SU-DHL-6 (cell line): ENCODE data around the gene HPS4.

Experiments used
- CTCF ChIP-seq: fragments of 200-600 bp; sonication (generic); IDR thresholded peaks from one replicate; pipeline ENCODE4 v1.5.1; 2017; ENCODE audit warnings: antibody characterized with exemption, mild to moderate bottlenecking, low read length, moderate library complexity; ENCODE audit not compliant: insufficient read depth, poor library complexity, severe bottlenecking
- EZH2phosphoT487 ChIP-seq: fragments of 200-600 bp; sonication (generic), shearing (Covaris generic); conservative IDR thresholded peaks from 2 replicates; pipeline ENCODE4 v1.6.1; 2018; ENCODE audit warnings: mild to moderate bottlenecking, antibody characterized with exemption, low read length, moderate library complexity, mixed read lengths

DNA sequence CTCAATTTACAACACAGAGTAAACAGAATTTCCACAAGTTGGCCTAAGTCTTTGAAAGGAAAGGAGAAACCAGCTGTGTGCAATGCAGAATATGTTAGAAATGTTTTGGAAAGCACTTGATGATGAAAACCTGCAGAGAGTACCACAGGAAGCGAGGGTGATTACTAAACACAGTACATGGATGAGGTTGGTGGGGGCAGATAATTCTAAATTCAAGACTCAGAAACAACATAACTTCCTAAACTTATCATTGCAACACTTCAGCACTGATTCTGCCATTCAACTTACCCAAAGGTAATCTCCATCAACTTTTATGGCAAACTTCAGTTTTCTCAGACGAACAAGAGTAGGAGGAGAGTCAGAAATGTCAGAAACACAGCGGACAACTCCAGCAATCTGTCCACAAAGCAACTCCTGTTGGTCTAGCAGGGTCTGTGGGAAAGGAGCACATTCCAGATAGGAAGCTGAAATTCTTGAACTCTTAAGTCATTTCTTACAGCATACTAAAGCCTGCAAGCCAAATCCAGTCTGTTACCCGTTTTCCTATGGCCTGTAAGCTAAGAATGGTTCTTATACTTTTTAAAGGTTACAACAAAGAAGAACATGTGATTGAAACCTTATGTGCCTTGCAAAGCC is 6.8 kb downstream of the HPS4 start:
- no peak for TF ChIP-seq CTCF
- TF ChIP-seq EZH2phosphoT487 = no peak
